T-cell (primary cell): ENCODE measurements around the gene DYNC1LI1. TPM values are rescaled to one million over a fixed set of nuclear protein-coding genes. Genes with fewer than 3 reads are reported as not detected.
A peak's percentile ranks its signal among the peaks of the same experiment; 100 is the strongest.

ENCODE experiments used
- ATAC-seq, 4 experiments: fragments of 200-7000 bp in 3 of 4; fragments of 150-1000 bp in 1 of 4; cut with Tn5 transposase; replicated peaks in 1 of 4; 1 replicate in 3 of 4; 2 replicates in 1 of 4; pipeline ENCODE4 v1.10.0; 2021; ENCODE audit warnings: moderate library complexity in 3 of 4, mild to moderate bottlenecking in 2 of 4, moderate number of reproducible peaks in 1 of 4
- CTCF ChIA-PET, 2 donors: fragments of 300-600 bp; sonication (Branson Sonifier 250); formaldehyde crosslinking; loops; one replicate each; lab custom pipeline; 2022; ENCODE audit warnings: antibody characterized with exemption in 2 of 2; lab: Charles Lee
- POLR2A ChIA-PET, 2 donors: fragments of 300-600 bp; sonication (Branson Sonifier 250); formaldehyde crosslinking; loops; one replicate each; lab custom pipeline; 2022; ENCODE audit warnings: antibody characterized with exemption in 2 of 2; lab: Charles Lee
- DNase-seq, 35 experiments: peaks; one replicate each; pipeline versions ENCODE4 v3.0.0 to v3.0.0-alpha.2; 2013 to 2023
- H3K27ac ChIP-seq: one replicate; pipeline ENCODE4 v1.5.1; 2013; ENCODE audit warnings: low read length
- H3K27me3 ChIP-seq, 2 experiments: replicated peaks in 1 of 2; 1 replicate in 1 of 2; 2 replicates in 1 of 2; pipeline versions ENCODE4 v1.6.1 to v1.7.0; 2013; ENCODE audit warnings: low read length in 1 of 2, mixed read lengths in 1 of 2; ENCODE audit not compliant: control insufficient read depth in 2 of 2, insufficient read depth in 2 of 2; ENCODE audit errors: extremely low read depth in 1 of 2
- H3K36me3 ChIP-seq, 2 donors: 1 replicate in 1 of 2; 2 replicates in 1 of 2; pipeline versions ENCODE4 v1.6.1 to v1.7.0; 2013; ENCODE audit warnings: low read length in 1 of 2; ENCODE audit not compliant: control insufficient read depth in 2 of 2, insufficient read depth in 1 of 2; ENCODE audit errors: extremely low read depth in 1 of 2
- H3K4me1 ChIP-seq, 2 experiments: 1 replicate in 1 of 2; 2 replicates in 1 of 2; pipeline versions ENCODE4 v1.6.1 to v1.7.0; 2013; ENCODE audit warnings: low read length in 2 of 2, mixed read lengths in 1 of 2; ENCODE audit not compliant: insufficient read depth in 2 of 2, control insufficient read depth in 1 of 2; ENCODE audit errors: extremely low read depth in 1 of 2
- H3K4me3 ChIP-seq, 2 donors: 1 replicate in 1 of 2; 2 replicates in 1 of 2; pipeline versions ENCODE4 v1.5.1 to v1.7.0; 2013; ENCODE audit warnings: mild to moderate bottlenecking in 2 of 2, low read length in 1 of 2, moderate library complexity in 1 of 2; ENCODE audit not compliant: control insufficient read depth in 1 of 2; ENCODE audit errors: extremely low read depth in 1 of 2
- H3K9me3 ChIP-seq: 2 replicates; pipeline ENCODE4 v1.7.0; 2013
- H3K27ac Mint-ChIP-seq, 2 donors: one replicate each; pipeline ENCODE4 v1.8.0; 2020 to 2021; ENCODE audit warnings: mild to moderate bottlenecking in 2 of 2, mixed read lengths in 2 of 2
- H3K27me3 Mint-ChIP-seq, 2 donors: one replicate each; pipeline ENCODE4 v1.8.0; 2021 to 2022; ENCODE audit warnings: mixed read lengths in 2 of 2
- H3K36me3 Mint-ChIP-seq: one replicate; pipeline ENCODE4 v1.8.0; 2021; ENCODE audit warnings: mixed read lengths
- H3K4me1 Mint-ChIP-seq, 3 donors: one replicate each; pipeline ENCODE4 v1.8.0; 2020 to 2022; ENCODE audit warnings: mixed read lengths in 3 of 3, mild to moderate bottlenecking in 1 of 3
- H3K4me3 Mint-ChIP-seq, 3 donors: one replicate each; pipeline ENCODE4 v1.8.0; 2020 to 2022; ENCODE audit warnings: mild to moderate bottlenecking in 3 of 3, mixed read lengths in 3 of 3, moderate library complexity in 3 of 3
- H3K9me3 Mint-ChIP-seq, 3 donors: one replicate each; pipeline ENCODE4 v1.8.0; 2020 to 2022; ENCODE audit warnings: mixed read lengths in 3 of 3
- WGBS: methylation state at CpG from one replicate; pipeline ENCODE4 v1.1.5; 2013; ENCODE audit warnings: missing lambda C conversion rate; ENCODE audit not compliant: insufficient coverage; 5-methylcytosine and 5-hydroxymethylcytosine counted together
- total RNA-seq, 35 experiments: library from RNA in 6 of 35; stranded (reverse) in 6 of 35; fragments of 120-200 nt in 1 of 35; gene quantifications; one replicate each; pipeline versions ENCODE4 v1.2.1 to v1.2.4 and lab custom pipeline; 2013 to 2026

The DYNC1LI1 gene
- total RNA-seq, 5 donors from 2014 or later (not counting 1 experiment from before 2014, with no cell fraction given) = 24.7 to 32.6 (median 28.2) TPM

GRCh38 chr3:32577581-32578556, 7.2 kb upstream of the DYNC1LI1 start:
- POLR2A ChIA-PET = no interaction called here
- H3K27ac ChIP-seq = no peak overlapping the region
- CTCF ChIA-PET = interaction anchor here in 1 of 2 donors (0.6 kb wide), 1 partner anchor 75 kb away, joined by 3 read pairs; the partner anchor contains the start of gene CMTM6
- Mint-ChIP-seq H3K27me3 (no peaks in the 10 kb centered on the region), H3K36me3 (no peaks in the 10 kb centered on the region), H3K4me1 (peaks cover 11% of the 10 kb centered on the region in 3 donors), H3K27ac (peak overlapping the region; percentile 47 to 80), H3K4me3 (peak overlapping the region in 2 of 3 donors; percentile 32 to 45), H3K9me3 (no peaks in the 10 kb centered on the region)
- peak in 2 of 35 experiments; percentile 14 to 15 for DNase-seq
- no peaks in the 10 kb centered on the region for H3K36me3 ChIP-seq
- 6% methylated on average over 3 of the region's 9 CpGs for WGBS
- ATAC-seq = peak in 2 of 4 experiments; percentile 44 to 48
- H3K9me3 ChIP-seq = no peaks in the 10 kb centered on the region
- H3K4me1 ChIP-seq = peaks cover 6 to 9% of the 10 kb centered on the region in 2 experiments
- peaks cover 0 to 7% of the 10 kb centered on the region in 2 experiments for H3K27me3 ChIP-seq
- H3K4me3 ChIP-seq = no peak overlapping the region

GRCh38 chr3:32577174-32577573, 6.5 kb upstream of the DYNC1LI1 start:
- CTCF ChIA-PET = interaction anchor here in 1 of 2 donors (0.6 kb wide), 1 partner anchor 74 kb away, joined by 3 read pairs; the partner anchor contains the start of gene CMTM6
- H3K27ac ChIP-seq = no peak overlapping the region
- POLR2A ChIA-PET = interaction anchor here in 1 of 2 donors (0.5 to 0.6 kb wide), 2 partner anchors 65 to 90 kb away, joined by 3 to 15 read pairs; no protein-coding TSS in a partner anchor
- Mint-ChIP-seq H3K9me3 (no peaks in the 10 kb centered on the region), H3K4me1 (peaks cover 11 to 14% (median 11%) of the 10 kb centered on the region in 3 donors), H3K4me3 (peak overlapping the region in 2 of 3 donors; percentile 32 to 45), H3K36me3 (no peaks in the 10 kb centered on the region), H3K27ac (peak overlapping the region in 1 of 2 donors; percentile 80), H3K27me3 (no peaks in the 10 kb centered on the region)
- DNase-seq (no peak), ATAC-seq (no peak)
- no peaks in the 10 kb centered on the region for H3K9me3 ChIP-seq
- H3K4me1 ChIP-seq = peaks cover 6 to 9% of the 10 kb centered on the region in 2 experiments
- no peak overlapping the region for H3K4me3 ChIP-seq
- no CpG with 5 or more reads among the region's 2 CpGs for WGBS
- H3K36me3 ChIP-seq = no peaks in the 10 kb centered on the region
- peaks cover 0 to 3% of the 10 kb centered on the region in 2 experiments for H3K27me3 ChIP-seq

GRCh38 chr3:32575451-32576113, 4.9 kb upstream of the DYNC1LI1 start:
- Histone ChIP-seq H3K9me3 (no peaks in the 10 kb centered on the region), H3K4me1 (peaks cover 11 to 13% of the 10 kb centered on the region in 2 experiments), H3K4me3 (no peak overlapping the region), H3K36me3 (no peaks in the 10 kb centered on the region), H3K27me3 (no peaks in the 10 kb centered on the region), H3K27ac (no peak overlapping the region)
- ATAC-seq = no peak
- Mint-ChIP-seq H3K4me1 (peaks cover 11 to 23% (median 18%) of the 10 kb centered on the region in 3 donors), H3K4me3 (no peak overlapping the region), H3K9me3 (no peaks in the 10 kb centered on the region), H3K27me3 (no peaks in the 10 kb centered on the region), H3K36me3 (no peaks in the 10 kb centered on the region), H3K27ac (no peak overlapping the region)
- CTCF ChIA-PET = no interaction called here
- POLR2A ChIA-PET = interaction anchor here in 1 of 2 donors (0.5 kb wide), 1 partner anchor 207 kb away, joined by 3 read pairs; no protein-coding TSS in a partner anchor
- WGBS = 100% methylated on average over 2 of the region's 2 CpGs
- DNase-seq = no peak

- Mint-ChIP-seq H3K4me1 (peaks cover 17 to 37% (median 35%) of the 10 kb centered on the region in 3 donors), H3K36me3 (peaks cover 4% of the 10 kb centered on the region), H3K27me3 (no peaks in the 10 kb centered on the region), H3K27ac (peak overlapping the region; percentile 86 to 90), H3K4me3 (peak overlapping the region; percentile 89 to 90 (median 89)), H3K9me3 (no peaks in the 10 kb centered on the region)
- ATAC-seq = no peak
- no peak for DNase-seq
- H3K27me3 ChIP-seq = no peaks in the 10 kb centered on the region
- 1% methylated on average over 9 of the region's 14 CpGs for WGBS
- H3K4me3 ChIP-seq = peak overlapping the region; percentile 74 to 92
- H3K4me1 ChIP-seq = peaks cover 10 to 15% of the 10 kb centered on the region in 2 experiments
- H3K27ac ChIP-seq = peak overlapping the region; percentile 48
- ChIA-PET POLR2A (no interaction called here), CTCF (no interaction called here)
- peaks cover 0 to 2% of the 10 kb centered on the region in 2 donors for H3K36me3 ChIP-seq
- no peaks in the 10 kb centered on the region for H3K9me3 ChIP-seq
These were observed 481 bp upstream of the DYNC1LI1 start for GRCh38 chr3:32571192-32571485.

GRCh38 chr3:32569540-32570420, 878 bp downstream of the DYNC1LI1 start:
- Mint-ChIP-seq H3K4me3 (peak overlapping the region; percentile 89 to 90 (median 89)), H3K9me3 (no peaks in the 10 kb centered on the region), H3K4me1 (peaks cover 19 to 43% (median 37%) of the 10 kb centered on the region in 3 donors), H3K27ac (peak overlapping the region; percentile 65 to 75), H3K36me3 (peaks cover 8% of the 10 kb centered on the region), H3K27me3 (no peaks in the 10 kb centered on the region)
- H3K27ac ChIP-seq = no peak overlapping the region
- ATAC-seq = peak; percentile 2 to 28 (median 22)
- no peaks in the 10 kb centered on the region for H3K9me3 ChIP-seq
- peaks cover 12 to 15% of the 10 kb centered on the region in 2 experiments for H3K4me1 ChIP-seq
- CTCF ChIA-PET = interaction anchor here in 1 of 2 donors (0.6 to 1.3 kb wide), 3 partner anchors 77 to 115 kb away, joined by 3 to 7 read pairs (median 3); partner anchors contain the start of gene CNOT10
- H3K36me3 ChIP-seq = peaks cover 4 to 5% of the 10 kb centered on the region in 2 donors
- WGBS = 3% methylated on average over 30 of the region's 40 CpGs
- peak overlapping the region; percentile 81 to 92 for H3K4me3 ChIP-seq
- DNase-seq = peak in 23 of 35 experiments; percentile 1 to 38 (median 10)
- POLR2A ChIA-PET = interaction anchor here (0.6 to 1.0 kb wide), 4 partner anchors 19 to 438 kb away, joined by 3 to 6 read pairs (median 3); no protein-coding TSS in a partner anchor
- no peaks in the 10 kb centered on the region for H3K27me3 ChIP-seq
